Muscle layer of duodenum (tissue), 2 donors: ENCODE results near the gene SLX4IP.
A peak's percentile ranks its signal among the peaks of the same experiment; 100 is the strongest.

Experiments
- H3K27ac ChIP-seq: one replicate; pipeline ENCODE4 v1.7.0; 2013; ENCODE audit warnings: mild to moderate bottlenecking, low read length
- H3K27me3 ChIP-seq: one replicate; pipeline ENCODE4 v1.7.0; 2013; ENCODE audit warnings: low read depth, mild to moderate bottlenecking, control low read depth, low read length
- H3K36me3 ChIP-seq, 2 donors: one replicate each; pipeline ENCODE4 v1.7.0; 2013; ENCODE audit warnings: low read length in 2 of 2, control low read depth in 1 of 2, mild to moderate bottlenecking in 1 of 2; ENCODE audit not compliant: insufficient read depth in 2 of 2, control insufficient read depth in 1 of 2
- H3K4me1 ChIP-seq, 2 donors: one replicate each; pipeline ENCODE4 v1.7.0; 2013; ENCODE audit warnings: low read length in 2 of 2, mild to moderate bottlenecking in 2 of 2, control low read depth in 1 of 2, moderate library complexity in 1 of 2; ENCODE audit not compliant: insufficient read depth in 2 of 2, control insufficient read depth in 1 of 2
- H3K4me3 ChIP-seq, 2 donors: one replicate each; pipeline ENCODE4 v1.7.0; 2013; ENCODE audit warnings: low read length in 2 of 2, low read depth in 1 of 2, mild to moderate bottlenecking in 1 of 2
- H3K9me3 ChIP-seq, 2 donors: one replicate each; pipeline ENCODE4 v1.7.0; 2013; ENCODE audit warnings: low read length in 2 of 2, control low read depth in 1 of 2, mild to moderate bottlenecking in 1 of 2; ENCODE audit not compliant: control insufficient read depth in 1 of 2
- donor health status: healthy.

SLX4IP gene

GRCh38 chr20:10524643-10525042 lies 89.5 kb downstream of the SLX4IP start:
- H3K4me3 ChIP-seq: no peak overlapping the region
- no peaks in the 10 kb centered on the region for H3K27me3 ChIP-seq
- H3K27ac ChIP-seq: peak overlapping the region; percentile 57
- H3K9me3 ChIP-seq: no peaks in the 10 kb centered on the region
- no peaks in the 10 kb centered on the region for H3K36me3 ChIP-seq
- H3K4me1 ChIP-seq: peaks cover 7 to 14% of the 10 kb centered on the region in 2 donors

GRCh38 chr20:10527781-10528180 lies 92.7 kb downstream of the SLX4IP start:
- no peak overlapping the region for H3K4me3 ChIP-seq
- peaks cover 0 to 12% of the 10 kb centered on the region in 2 donors for H3K4me1 ChIP-seq
- H3K9me3 ChIP-seq: no peaks in the 10 kb centered on the region
- no peaks in the 10 kb centered on the region for H3K27me3 ChIP-seq
- no peaks in the 10 kb centered on the region for H3K36me3 ChIP-seq
- no peak overlapping the region for H3K27ac ChIP-seq

GRCh38 chr20:10530883-10531282 lies 95.8 kb downstream of the SLX4IP start:
- Histone ChIP-seq H3K27me3 (no peaks in the 10 kb centered on the region), H3K36me3 (no peaks in the 10 kb centered on the region), H3K27ac (no peak overlapping the region), H3K4me3 (no peak overlapping the region), H3K4me1 (no peaks in the 10 kb centered on the region), H3K9me3 (no peaks in the 10 kb centered on the region)

- no peak overlapping the region for H3K27ac ChIP-seq
- H3K9me3 ChIP-seq: no peaks in the 10 kb centered on the region
- H3K27me3 ChIP-seq: no peaks in the 10 kb centered on the region
- H3K4me3 ChIP-seq: no peak overlapping the region
- H3K36me3 ChIP-seq: no peaks in the 10 kb centered on the region
- no peaks in the 10 kb centered on the region for H3K4me1 ChIP-seq
Observed at GRCh38 chr20:10531848-10532247, 96.7 kb downstream of the SLX4IP start.

- Histone ChIP-seq H3K27ac (no peak overlapping the region), H3K27me3 (no peaks in the 10 kb centered on the region), H3K9me3 (no peaks in the 10 kb centered on the region), H3K4me1 (no peaks in the 10 kb centered on the region), H3K36me3 (no peaks in the 10 kb centered on the region), H3K4me3 (no peak overlapping the region)
Observed at GRCh38 chr20:10532361-10532760, 97.3 kb downstream of the SLX4IP start.

- Histone ChIP-seq H3K36me3 (peaks cover 0 to 3% of the 10 kb centered on the region in 2 donors), H3K4me3 (no peak overlapping the region), H3K9me3 (no peaks in the 10 kb centered on the region), H3K27ac (no peak overlapping the region), H3K27me3 (no peaks in the 10 kb centered on the region), H3K4me1 (peaks cover 0 to 4% of the 10 kb centered on the region in 2 donors)
Observed at GRCh38 chr20:10536531-10536930, 101.4 kb downstream of the SLX4IP start.

- Histone ChIP-seq H3K36me3 (peaks cover 0 to 3% of the 10 kb centered on the region in 2 donors), H3K9me3 (no peaks in the 10 kb centered on the region), H3K27ac (no peak overlapping the region), H3K4me1 (peaks cover 0 to 4% of the 10 kb centered on the region in 2 donors), H3K4me3 (no peak overlapping the region), H3K27me3 (no peaks in the 10 kb centered on the region)
Observed at GRCh38 chr20:10537850-10538480, 102.9 kb downstream of the SLX4IP start.

GRCh38 chr20:10538768-10539167 lies 103.7 kb downstream of the SLX4IP start:
- Histone ChIP-seq H3K4me3 (no peak overlapping the region), H3K9me3 (no peaks in the 10 kb centered on the region), H3K4me1 (peaks cover 0 to 4% of the 10 kb centered on the region in 2 donors), H3K36me3 (peaks cover 0 to 3% of the 10 kb centered on the region in 2 donors), H3K27ac (no peak overlapping the region), H3K27me3 (no peaks in the 10 kb centered on the region)

- Histone ChIP-seq H3K9me3 (no peaks in the 10 kb centered on the region), H3K4me3 (no peak overlapping the region), H3K27me3 (no peaks in the 10 kb centered on the region), H3K4me1 (peaks cover 0 to 4% of the 10 kb centered on the region in 2 donors), H3K36me3 (peaks cover 0 to 3% of the 10 kb centered on the region in 2 donors), H3K27ac (peak overlapping the region; percentile 6)
Observed at GRCh38 chr20:10539818-10540553, 104.9 kb downstream of the SLX4IP start.

GRCh38 chr20:10540636-10541493 lies 105.8 kb downstream of the SLX4IP start:
- Histone ChIP-seq H3K27ac (peak overlapping the region; percentile 6), H3K4me3 (no peak overlapping the region), H3K36me3 (peaks cover 0 to 3% of the 10 kb centered on the region in 2 donors), H3K27me3 (no peaks in the 10 kb centered on the region), H3K9me3 (no peaks in the 10 kb centered on the region), H3K4me1 (peaks cover 0 to 4% of the 10 kb centered on the region in 2 donors)
